GM18951 (cell line): ENCODE measurements around the gene ELOVL6.
"Not testable (repeated sequence)": the region's sequence is repeated elsewhere in the genome, so short reads cannot be mapped to it uniquely, and the experiment has no call there.

ENCODE experiments used
- POLR2A ChIP-seq: IDR thresholded peaks from 4 replicates; pipeline ENCODE4 v1.6.1; 2011; ENCODE audit warnings: mild to moderate bottlenecking; ENCODE audit not compliant: insufficient read length, insufficient read depth; ENCODE audit errors: extremely low read depth
- in situ Hi-C: fragments of 300-500 bp; cut with MboI; formaldehyde crosslinking; loops from one replicate; pipeline ENCODE4 v1.12.0; 2022; ENCODE audit warnings: low sequenced_read_pairs, mixed read lengths, inconsistent platforms; ENCODE audit not compliant: unreplicated experiment

ELOVL6 gene

DNA sequence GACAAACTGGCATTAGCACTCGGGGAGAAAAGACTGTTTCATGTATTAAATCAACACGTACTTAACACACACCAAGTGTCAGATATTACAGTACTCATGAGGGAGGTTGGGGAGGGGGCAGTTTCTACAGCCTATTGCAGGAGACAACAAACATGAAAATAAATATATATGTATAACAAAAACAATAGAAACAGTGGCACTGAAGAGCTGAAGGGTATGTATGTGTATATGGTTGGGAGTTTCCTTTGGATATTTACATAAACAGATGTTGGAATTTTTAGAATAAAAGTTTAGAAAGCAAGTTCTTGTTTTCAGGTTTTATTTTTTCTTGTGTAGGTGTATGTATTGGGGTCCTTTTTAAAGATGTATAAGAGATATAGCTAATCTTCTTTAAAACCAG is 133.5 kb downstream of the ELOVL6 start:
- in situ Hi-C loops = no loop called here
- no peak for TF ChIP-seq POLR2A

- TF ChIP-seq POLR2A = no peak
- in situ Hi-C loops = no loop called here
These were observed 134.1 kb downstream of the ELOVL6 start for GRCh38 chr4:110064295-110064694.

GRCh38 chr4:110062166-110062565 is 136.2 kb downstream of the ELOVL6 start:
- in situ Hi-C loops = no loop called here
- TF ChIP-seq POLR2A = no peak

DNA sequence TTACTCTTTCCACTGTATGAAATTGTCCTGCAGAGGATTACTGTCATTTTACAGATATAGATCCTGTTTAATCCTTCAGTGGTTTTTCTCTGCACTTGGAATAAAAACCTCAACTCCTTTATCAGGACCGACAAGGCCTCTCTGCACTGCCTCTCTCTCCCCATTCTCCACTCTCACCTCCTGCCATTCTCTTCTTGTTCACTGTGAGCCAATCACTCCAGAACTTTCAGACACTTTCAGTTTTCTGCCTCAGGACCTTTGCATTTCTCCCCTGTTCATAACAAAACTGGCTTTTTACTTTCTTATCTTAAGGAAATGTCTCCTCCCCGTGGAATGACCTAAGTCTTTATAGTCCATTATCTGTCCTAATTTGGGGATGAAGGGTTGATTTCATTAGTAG is 137.3 kb downstream of the ELOVL6 start:
- TF ChIP-seq POLR2A = no peak
- in situ Hi-C loops = no loop called here

DNA sequence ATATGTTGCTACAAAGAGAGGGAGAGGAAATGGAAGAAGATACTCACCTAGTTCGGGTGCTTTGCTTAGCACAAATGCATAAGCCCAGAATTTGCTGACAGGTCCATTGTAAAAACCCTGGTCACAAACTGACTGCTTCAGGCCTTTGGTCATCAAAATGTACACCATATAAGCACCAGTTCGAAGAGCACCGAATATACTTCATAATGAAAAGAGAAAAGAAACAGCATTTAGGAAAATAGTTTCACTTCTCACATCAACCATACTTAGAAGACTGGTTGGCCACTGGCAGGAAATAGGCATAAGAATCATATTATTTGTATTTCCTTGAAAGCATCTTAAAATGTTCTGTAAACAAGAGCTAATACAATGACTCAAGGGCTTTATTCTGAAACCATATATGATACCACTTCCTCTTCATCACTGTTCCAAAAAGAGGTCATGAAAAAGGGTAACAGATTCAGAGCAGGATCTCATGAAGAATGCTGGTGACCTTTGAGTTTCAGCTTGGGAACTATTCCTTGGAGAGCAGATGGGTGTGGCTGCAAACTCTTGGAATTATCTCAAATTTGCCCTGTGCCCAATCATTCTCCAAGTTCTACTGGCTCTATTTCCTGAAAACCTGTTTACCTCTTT is 138.7 kb downstream of the ELOVL6 start:
- in situ Hi-C loops = loop anchor here (10.0 kb wide), 1 partner anchor 145 kb away; no protein-coding TSS in a partner anchor
- no peak for TF ChIP-seq POLR2A

- TF ChIP-seq POLR2A = no peak
- in situ Hi-C loops = loop anchor here (10.0 kb wide), 1 partner anchor 146 kb away; no protein-coding TSS in a partner anchor
These were observed 139.7 kb downstream of the ELOVL6 start for GRCh38 chr4:110058677-110059076.

DNA sequence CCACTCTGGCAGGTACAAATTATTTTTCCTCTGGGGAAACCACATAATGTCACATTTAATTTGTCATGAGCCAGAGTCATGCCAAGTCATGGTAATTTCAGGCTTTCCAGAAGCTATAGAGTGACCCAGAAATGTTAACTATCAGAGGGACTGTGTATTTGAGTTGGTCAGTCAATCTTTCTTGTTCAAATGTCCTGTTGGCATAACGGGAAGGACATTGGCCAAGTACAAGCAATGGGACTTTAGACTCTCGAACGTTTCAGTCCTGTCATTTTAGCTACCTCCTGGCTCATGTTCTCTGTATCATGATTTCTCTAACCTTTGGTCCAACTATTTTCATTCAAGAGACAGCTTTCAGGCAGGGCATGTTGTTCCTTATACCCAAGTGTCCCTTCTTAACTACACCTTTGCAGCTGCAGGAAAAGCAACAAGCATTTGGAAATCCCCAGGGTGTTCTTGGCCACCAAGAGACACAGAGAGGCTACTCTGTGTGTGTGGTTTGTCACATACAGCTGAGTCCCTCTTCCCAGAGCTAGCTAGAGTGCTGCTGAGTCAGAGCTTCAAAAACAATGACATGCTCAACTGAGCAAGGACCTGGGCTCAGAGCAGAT is 143.2 kb downstream of the ELOVL6 start:
- no peak for TF ChIP-seq POLR2A
- in situ Hi-C loops = loop anchor here (10.0 kb wide), 1 partner anchor 150 kb away; no protein-coding TSS in a partner anchor

GRCh38 chr4:110049951-110050925 is 148.2 kb downstream of the ELOVL6 start:
- no peak for TF ChIP-seq POLR2A
- in situ Hi-C loops = loop anchor here (10.0 kb wide), 1 partner anchor 155 kb away; no protein-coding TSS in a partner anchor

GRCh38 chr4:110046588-110047049 is 151.8 kb downstream of the ELOVL6 start:
- in situ Hi-C loops = no loop called here
- no peak for TF ChIP-seq POLR2A

GRCh38 chr4:110042545-110043517 is 155.6 kb downstream of the ELOVL6 start:
- in situ Hi-C loops = no loop called here
- TF ChIP-seq POLR2A = no peak

DNA sequence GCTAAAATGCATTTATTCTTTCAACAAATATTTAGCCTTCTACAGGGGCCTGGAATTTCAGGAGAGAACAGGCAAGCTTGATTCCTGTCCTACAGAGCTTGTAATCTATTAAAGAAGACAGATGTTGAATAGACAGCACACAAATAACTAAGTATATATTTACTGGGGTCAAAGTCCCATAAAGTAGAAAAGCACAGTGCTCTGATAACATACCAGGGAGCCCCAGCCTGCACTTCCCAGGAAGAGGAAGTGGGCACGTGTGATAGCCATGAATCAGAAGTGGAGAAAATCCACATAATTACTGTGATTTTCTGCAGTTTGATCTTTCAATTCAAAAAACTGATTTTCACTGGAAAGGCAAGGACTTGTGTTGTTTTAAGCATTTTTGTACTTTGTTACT is 156.7 kb downstream of the ELOVL6 start:
- in situ Hi-C loops = no loop called here
- TF ChIP-seq POLR2A = no peak

GRCh38 chr4:110039164-110039563 is 159.3 kb downstream of the ELOVL6 start:
- in situ Hi-C loops = not testable (repeated sequence)
